Neural cell (in vitro differentiated cells): ENCODE data around the gene NOC4L.

Source experiments
- EP300 ChIP-seq: fragments of 450-650 bp; conservative IDR thresholded peaks from 2 replicates; pipeline ENCODE4 v1.6.1; 2014; ENCODE audit warnings: antibody characterized with exemption, mild to moderate bottlenecking, moderate library complexity; ENCODE audit not compliant: poor library complexity, severe bottlenecking
- EZH2 ChIP-seq: fragments of 200-600, 300-800 bp; shearing (Covaris generic), sonication (generic); IDR thresholded peaks from 2 replicates; pipeline ENCODE4 v1.6.1; 2014; ENCODE audit warnings: antibody characterized with exemption, low read length, borderline replicate concordance, mild to moderate bottlenecking; ENCODE audit not compliant: insufficient read depth, poor library complexity, severe bottlenecking
- POLR2AphosphoS5 ChIP-seq: IDR thresholded peaks from 2 replicates; pipeline ENCODE4 v1.6.1; 2012
- REST ChIP-seq: IDR thresholded peaks from 2 replicates; pipeline ENCODE4 v1.6.1; 2012; ENCODE audit warnings: borderline replicate concordance
- SMC3 ChIP-seq: fragments of 450-650 bp; conservative IDR thresholded peaks from 2 replicates; pipeline ENCODE4 v1.6.1; 2014; ENCODE audit warnings: antibody characterized with exemption, mild to moderate bottlenecking, moderate library complexity; ENCODE audit not compliant: poor library complexity
- TF ChIP-seq, protein P1 (sequence below): fragments of 450-650 bp; IDR thresholded peaks from 2 replicates; pipeline ENCODE4 v1.5.1; 2014; ENCODE audit warnings: antibody characterized with exemption, mild to moderate bottlenecking, moderate library complexity; ENCODE audit not compliant: poor library complexity, severe bottlenecking

GRCh38 chr12:132124766-132125425 is 19.4 kb upstream of the NOC4L start:
- TF ChIP-seq, protein P1, sequence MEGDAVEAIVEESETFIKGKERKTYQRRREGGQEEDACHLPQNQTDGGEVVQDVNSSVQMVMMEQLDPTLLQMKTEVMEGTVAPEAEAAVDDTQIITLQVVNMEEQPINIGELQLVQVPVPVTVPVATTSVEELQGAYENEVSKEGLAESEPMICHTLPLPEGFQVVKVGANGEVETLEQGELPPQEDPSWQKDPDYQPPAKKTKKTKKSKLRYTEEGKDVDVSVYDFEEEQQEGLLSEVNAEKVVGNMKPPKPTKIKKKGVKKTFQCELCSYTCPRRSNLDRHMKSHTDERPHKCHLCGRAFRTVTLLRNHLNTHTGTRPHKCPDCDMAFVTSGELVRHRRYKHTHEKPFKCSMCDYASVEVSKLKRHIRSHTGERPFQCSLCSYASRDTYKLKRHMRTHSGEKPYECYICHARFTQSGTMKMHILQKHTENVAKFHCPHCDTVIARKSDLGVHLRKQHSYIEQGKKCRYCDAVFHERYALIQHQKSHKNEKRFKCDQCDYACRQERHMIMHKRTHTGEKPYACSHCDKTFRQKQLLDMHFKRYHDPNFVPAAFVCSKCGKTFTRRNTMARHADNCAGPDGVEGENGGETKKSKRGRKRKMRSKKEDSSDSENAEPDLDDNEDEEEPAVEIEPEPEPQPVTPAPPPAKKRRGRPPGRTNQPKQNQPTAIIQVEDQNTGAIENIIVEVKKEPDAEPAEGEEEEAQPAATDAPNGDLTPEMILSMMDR, result no peak
- TF ChIP-seq EP300 (no peak), POLR2AphosphoS5 (no peak), REST (no peak), EZH2 (no peak), SMC3 (no peak)
